CD4-positive, alpha-beta T cell treated with Interleukin-17A for 1 hour (primary cell): ENCODE results near the gene DOCK2.
"Not testable (repeated sequence)": the region's sequence is repeated elsewhere in the genome, so short reads cannot be mapped to it uniquely, and the experiment has no call there.

Experiments
- DNase-seq: peaks from one replicate; pipeline ENCODE4 v3.0.0-alpha.2; 2020

Gene DOCK2

DNA sequence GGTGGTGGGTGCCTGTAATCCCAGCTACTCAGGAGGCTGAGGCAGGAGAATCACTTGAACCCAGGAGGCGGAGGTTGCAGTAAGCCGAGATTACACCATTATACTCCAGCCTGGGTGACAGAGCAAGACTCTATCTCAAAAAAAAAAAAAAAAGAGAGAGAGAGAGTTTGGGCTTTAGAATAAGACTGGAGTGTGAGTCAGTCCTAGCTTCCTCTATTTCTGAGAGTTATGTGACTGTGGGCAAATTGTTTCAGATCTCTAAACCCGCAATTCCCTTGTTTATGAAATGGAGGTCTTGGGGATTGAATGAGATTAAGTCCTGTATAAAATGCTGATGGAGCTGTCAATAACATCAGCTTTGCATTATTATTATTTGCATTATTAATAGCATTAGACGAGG lies 316.1 kb downstream of the DOCK2 start:
- not testable (repeated sequence) for DNase-seq

DNA sequence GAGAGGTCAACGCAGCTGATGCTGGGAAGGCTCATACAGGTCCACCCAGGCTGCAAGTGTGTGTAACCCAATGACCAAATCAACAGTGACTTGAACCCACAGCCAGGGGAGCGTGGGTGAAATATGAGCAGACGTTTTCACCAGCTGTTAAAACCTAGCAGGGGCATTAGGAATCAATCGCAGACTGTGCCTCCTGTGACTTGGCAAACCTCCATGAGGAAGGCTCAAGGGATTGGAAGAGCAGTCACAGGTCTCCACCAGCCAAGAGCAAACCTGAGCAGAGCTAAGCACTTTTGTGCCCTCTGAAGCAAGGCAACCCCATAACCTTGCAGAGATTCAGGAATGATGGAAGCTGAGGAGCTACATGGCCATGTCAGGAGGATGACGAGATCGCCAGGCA lies 317.7 kb downstream of the DOCK2 start:
- no peak for DNase-seq

- no peak for DNase-seq
Measured at GRCh38 chr5:169956126-169956525, 319.1 kb downstream of the DOCK2 start.

DNA sequence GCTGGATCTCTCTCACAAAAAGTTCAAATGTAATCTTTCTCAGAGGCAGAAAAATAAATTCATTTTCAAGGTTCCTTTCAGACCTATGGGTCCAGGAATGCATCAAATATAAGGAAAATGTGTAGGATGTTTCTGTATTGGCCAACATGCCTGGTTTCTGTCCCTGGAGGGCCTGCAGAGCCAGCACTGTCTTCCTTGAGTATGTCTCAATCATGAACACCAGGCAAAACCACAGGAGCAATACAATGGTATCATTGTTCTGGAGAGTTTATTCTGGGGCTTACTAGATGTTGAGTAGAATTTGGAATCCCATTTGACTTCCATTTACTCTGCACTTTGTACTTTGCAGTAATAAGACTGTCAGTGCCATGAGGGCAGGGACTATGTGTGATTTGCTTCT lies 319.7 kb downstream of the DOCK2 start:
- no peak for DNase-seq

- DNase-seq = no peak
Measured at GRCh38 chr5:169958278-169958677, 321.2 kb downstream of the DOCK2 start.

DNA sequence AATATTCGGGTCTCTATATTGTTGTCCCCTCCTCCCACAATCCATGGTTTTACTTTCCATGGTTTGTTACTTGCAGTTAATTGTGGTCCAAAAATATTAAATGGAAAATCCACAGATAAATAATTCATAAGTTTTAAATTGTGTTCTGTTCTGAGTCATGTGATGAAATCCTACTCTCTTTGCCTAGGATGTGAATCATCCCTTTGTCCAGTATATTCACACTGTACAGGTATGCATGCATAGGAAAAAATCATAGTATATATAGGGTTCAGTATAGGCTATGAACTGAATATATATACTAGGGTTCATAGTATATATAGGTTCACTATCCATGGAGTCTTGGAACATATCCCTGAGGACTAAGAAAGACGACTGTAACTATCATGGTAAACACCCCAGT lies 323.6 kb downstream of the DOCK2 start:
- no peak for DNase-seq

- DNase-seq = no peak
Measured at GRCh38 chr5:169964246-169964645, 327.2 kb downstream of the DOCK2 start.

GRCh38 chr5:169970339-169970738 lies 333.3 kb downstream of the DOCK2 start:
- no peak for DNase-seq

- no peak for DNase-seq
Measured at GRCh38 chr5:169970911-169971765, 334.1 kb downstream of the DOCK2 start.

DNA sequence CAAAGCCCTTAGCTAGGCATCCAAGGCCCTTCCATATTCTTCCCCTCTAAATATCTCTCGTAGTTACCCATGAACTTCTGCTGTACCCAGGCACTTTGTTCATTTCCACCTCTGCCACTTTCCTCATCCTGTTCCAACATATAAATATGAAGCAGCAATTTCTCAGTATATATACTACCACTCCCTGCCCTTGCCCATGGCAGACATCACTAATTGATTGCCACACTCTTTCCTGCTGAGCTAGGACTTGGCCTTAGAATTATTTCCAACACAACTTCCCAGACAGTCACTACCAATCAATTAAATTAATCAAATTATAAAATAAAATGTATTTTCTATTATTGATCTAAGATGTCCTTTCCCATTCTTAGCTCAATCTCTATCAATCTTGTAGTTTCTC lies 334.7 kb downstream of the DOCK2 start:
- DNase-seq = no peak

DNA sequence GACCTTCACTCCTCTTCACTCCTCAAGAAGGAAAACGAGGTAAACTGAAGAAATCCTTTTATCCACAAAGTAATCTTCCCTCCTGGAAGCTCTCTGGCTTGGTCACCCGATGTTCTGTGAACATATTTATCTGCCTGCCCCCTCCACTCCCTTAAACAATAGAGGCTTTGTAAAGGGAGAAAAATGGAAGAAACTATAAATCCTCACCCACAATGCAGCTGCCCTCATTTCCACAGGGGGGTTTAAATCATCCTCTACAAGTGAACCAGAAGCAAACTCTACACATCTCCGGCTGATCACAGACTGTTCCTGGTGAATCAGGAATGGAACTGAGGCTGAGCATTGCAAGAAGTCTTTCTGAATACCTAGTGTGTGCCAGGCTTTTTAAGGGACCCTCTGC lies 336.0 kb downstream of the DOCK2 start:
- no peak for DNase-seq

- DNase-seq = no peak
Measured at GRCh38 chr5:169974121-169974770, 337.2 kb downstream of the DOCK2 start.

GRCh38 chr5:169978714-169979113 lies 341.6 kb downstream of the DOCK2 start:
- DNase-seq = no peak

DNA sequence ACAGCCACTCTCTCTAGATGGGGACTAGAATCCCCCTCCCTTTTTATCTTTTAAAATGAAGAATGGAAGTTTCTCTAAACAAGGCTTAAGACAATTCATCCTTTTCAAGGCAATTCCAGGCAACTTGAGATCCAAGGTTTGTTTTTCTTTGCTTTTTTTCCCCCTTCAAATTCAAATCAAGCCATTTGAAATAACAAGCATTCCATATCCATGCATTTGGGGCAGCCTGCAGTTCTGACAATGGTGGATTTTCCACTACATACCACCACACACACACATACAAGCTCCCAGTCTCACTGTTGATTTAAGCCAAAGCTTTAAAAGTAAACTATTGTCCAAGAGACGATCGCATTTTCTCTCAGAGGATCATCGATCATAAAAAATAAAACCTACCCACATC lies 342.8 kb downstream of the DOCK2 start:
- no peak for DNase-seq

DNA sequence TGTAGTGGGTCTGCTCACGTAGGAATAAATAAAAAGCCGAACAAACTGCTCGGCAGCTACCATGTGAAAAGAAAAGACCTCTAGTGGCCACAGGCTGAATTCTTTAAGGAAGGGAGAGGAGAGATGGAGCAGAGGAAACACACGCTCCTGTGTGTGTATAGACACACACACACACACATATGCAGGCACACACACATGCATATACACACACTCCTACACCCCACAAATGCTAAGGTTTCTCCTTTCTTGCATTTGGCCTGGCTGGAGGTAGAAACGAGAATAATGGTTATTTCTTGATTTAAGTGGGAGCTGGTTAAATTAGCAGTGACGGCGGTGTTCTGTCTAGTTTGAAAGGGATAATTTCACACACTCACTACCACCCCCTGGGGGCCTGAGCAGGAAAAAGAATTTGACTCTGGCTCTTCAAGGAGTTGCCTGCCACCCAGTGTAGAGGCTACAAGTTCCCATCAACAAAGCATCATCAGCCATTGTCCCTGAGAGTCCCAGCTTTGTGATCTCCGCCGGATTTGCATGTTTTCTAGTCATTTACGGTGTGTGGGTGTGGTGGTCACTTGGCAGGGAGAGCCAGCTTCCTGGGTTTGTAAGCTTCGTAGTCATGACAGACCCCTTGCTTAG lies 343.5 kb downstream of the DOCK2 start, which contains the start of gene INSYN2B:
Gene INSYN2B, minus strand, starts transcription at position 78 of the 636 bp plus-strand sequence. CDS start 96,597 bp downstream, outside the sequence.
- no peak for DNase-seq

DNA sequence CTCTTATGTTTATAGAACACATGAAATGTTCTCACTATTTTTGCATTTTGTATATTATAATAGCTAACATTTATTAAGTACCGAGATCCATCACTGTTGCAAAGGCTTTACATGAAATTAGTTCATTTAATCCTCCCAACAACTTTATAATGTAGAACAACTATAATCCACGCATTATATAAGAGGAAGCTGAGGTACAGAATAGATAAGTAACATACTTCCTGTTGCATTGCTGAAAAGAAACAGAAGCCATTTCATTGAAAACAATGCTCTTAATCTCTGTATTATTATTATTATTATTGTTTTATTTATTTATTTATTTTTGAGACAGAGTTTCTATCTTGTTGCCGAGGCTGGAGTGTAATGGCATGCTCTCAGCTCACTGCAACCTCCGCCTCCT lies 351.1 kb downstream of the DOCK2 start:
- DNase-seq = no peak

- DNase-seq = no peak
Measured at GRCh38 chr5:169988947-169989346, 351.9 kb downstream of the DOCK2 start.

- no peak for DNase-seq
Measured at GRCh38 chr5:169989365-169989764, 352.3 kb downstream of the DOCK2 start.

GRCh38 chr5:169991115-169991869 lies 354.2 kb downstream of the DOCK2 start:
- no peak for DNase-seq

GRCh38 chr5:169992789-169993484 lies 355.9 kb downstream of the DOCK2 start:
- DNase-seq = no peak

DNA sequence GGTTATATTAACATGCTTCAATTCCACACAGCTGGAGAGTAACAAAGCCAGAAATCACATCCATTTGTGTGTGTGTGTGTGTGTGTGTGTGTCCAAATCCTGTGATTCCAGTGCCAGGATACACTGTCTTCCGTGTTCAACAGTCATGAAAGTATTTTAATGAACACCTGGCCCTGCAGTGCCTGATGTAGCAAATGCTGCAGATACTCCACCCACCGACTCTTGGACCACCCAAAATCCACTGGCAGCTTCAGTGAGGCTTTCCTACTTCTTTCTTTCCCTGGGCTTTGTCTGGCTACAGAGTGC lies 356.4 kb downstream of the DOCK2 start:
- DNase-seq = no peak

- no peak for DNase-seq
Measured at GRCh38 chr5:169997798-169998197, 360.7 kb downstream of the DOCK2 start.

DNA sequence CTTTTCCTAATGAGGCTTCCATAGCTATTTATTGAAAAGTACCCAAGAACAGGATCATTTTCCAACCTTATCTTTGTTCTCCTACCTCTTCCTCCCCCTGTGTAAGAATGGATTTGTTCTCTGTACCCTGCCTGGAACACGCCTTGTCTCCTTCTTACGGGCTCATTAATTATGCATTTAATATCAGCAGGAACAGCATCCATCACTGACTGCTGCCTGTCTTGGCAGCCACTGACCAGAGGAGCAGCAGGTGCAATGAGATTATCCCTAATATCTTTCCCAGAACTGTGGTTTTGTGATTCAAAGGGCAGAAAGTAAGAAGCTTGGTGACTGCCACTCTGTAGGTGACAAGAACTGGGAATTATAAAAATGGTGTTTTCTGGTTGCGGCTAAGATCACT lies 362.5 kb downstream of the DOCK2 start:
- DNase-seq = no peak
